NCI-H2171 (cell line): ENCODE measurements around the gene TMEM237.
"Not testable (repeated sequence)": the region's sequence is repeated elsewhere in the genome, so short reads cannot be mapped to it uniquely, and the experiment has no call there.

ENCODE experiments used
- DNase-seq: peaks from one replicate; lab custom pipeline; 2025; lab: John Stamatoyannopoulos, UW

TMEM237 gene

DNA sequence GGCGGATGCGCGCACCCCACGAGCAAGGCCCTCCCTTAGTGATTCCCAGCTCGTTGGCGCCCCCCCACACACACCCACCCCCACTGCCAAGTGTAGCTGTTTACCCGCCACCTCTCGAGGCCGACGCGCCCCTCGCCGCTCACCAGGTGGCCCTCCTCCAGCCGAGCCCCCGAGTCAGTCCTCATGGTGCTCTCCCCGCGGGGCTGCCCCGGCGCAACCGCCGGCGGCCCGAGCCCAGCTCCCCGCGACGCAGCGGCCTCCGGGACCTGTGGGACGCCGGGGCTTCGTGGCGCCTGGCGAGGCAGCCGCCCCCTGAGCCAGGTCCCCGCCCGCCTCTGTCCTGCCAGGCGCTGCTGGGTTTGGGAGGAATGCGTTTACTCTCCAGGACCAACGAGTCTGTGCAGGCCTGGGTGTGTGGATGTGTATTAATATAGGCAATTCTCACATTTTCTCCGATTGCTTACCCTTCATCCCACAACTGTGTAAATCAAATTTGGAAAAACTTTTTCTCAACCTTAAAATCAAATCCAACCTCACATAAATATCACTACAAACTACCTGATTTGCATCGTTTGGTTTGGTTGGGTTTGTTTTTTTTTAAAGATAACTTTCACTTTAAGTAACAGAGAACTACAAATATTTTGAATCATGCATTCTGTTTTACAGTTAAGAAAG is at the start of gene TMEM237:
TSS of gene TMEM237 (minus strand) at position 288 of the 675 bp plus-strand sequence. CDS start at position 185, 103 bp downstream.
- peak; percentile 64 for DNase-seq

DNA sequence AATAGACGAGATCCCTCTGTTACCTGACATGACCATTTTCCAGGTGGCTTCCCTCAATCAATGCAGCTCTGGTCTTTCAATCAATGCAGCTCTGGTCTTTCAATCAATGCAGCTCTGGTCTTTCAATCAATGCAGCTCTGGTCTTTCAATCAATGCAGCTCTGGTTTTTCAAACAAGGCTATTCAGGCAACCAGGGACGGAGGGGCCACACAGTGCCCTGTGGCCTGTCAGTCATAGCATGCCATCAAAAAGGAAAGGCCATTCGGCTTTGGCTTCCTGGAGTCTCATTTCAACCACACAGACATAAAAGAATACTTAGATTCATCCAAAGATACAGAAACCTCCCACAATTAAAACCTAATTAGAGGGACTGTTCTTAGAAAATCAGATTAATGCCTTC is 41.9 kb upstream of the TMEM237 start:
- DNase-seq, result no peak

DNA sequence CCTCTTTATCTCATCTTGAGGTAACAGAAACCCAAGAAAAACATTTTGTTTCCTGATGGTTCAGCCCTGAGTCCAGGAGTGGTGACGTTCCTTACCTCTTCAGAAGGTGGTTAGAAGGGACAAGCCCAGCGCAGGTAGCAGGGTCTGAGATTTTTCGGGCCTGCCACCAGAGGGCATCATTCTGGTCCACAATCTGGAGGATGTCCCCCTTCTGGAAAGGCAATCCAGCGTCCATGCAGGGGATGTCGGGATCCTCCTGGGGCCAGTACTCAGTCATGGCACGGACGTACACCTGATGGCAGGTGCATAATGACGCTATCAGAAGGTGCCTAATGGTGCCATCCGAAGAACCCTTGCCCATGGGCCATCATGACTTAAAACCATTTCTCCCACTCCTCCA is 37.4 kb upstream of the TMEM237 start:
- DNase-seq, result no peak

DNA sequence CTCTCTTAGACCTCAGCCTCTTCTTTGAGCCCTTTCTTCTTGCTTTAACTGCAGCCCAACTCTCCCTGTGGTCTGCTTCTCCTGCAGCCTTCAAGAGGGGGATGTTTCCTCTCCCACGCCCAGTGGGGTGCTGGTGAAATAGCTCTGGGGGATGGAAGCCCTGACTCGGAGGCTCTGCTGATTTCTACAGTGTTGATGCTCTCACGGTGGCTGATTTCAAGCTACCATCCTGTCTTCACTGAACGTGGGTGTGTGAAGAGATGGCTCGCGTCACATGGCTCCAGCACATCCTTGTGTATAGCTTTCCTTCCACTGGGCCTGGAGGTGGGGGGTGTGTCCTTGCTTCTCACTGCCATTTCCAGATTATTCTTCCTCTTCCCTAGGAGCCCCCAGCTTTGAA is 35.1 kb upstream of the TMEM237 start:
- DNase-seq, result no peak

GRCh38 chr2:201675454-201675853 is 32.2 kb upstream of the TMEM237 start:
- DNase-seq, result no peak

- no peak for DNase-seq
These were observed 31.5 kb upstream of the TMEM237 start for GRCh38 chr2:201674794-201675193.

- DNase-seq, result no peak
These were observed 31.0 kb upstream of the TMEM237 start for GRCh38 chr2:201674298-201674697.

- no peak for DNase-seq
These were observed 30.2 kb upstream of the TMEM237 start for GRCh38 chr2:201673546-201673945.

GRCh38 chr2:201671205-201671604 is 27.9 kb upstream of the TMEM237 start:
- DNase-seq, result not testable (repeated sequence)

DNA sequence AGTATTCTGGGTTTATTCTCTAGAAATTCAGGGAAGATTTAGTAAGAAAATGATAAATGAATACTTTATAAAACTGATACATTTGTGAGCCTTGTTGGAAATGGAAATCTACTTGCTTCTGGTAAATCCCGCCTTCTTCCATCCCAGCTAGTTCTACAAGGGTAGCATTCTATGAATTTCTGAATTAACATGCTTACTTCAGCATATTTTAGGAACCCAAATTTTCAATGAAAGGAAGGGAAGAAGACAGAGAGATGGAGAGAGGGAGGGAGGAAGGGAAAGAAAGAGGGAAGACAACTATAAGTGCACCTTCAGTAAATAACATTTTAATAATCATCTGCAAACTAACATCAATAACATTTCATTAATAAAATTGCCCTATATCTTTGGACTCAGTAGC is 26.6 kb upstream of the TMEM237 start:
- DNase-seq, result no peak

DNA sequence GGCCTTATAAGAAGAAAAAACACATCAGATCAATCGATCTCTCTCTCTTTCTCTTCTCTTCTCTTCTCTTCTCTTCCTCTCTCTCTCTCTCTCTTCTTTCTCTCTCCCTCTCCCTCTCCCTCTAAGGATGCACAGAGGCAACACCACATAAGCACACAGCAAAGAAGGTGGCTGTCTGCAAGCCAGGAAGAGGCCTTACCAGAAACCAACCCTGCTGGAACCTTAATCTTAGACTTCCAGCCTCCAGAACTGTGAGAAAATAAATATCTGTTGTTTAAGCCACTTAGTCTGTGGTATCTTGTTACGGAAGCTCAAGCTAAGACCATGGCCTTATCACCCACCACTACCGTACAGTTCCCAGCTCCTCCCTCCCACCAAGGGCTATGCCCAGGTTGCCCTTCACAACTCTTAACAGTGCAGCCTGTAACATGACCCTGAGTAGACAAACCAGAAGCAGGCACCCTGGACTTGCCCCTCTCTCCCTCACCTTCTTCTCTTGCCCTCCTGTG is 25.2 kb upstream of the TMEM237 start:
- DNase-seq, result no peak

DNA sequence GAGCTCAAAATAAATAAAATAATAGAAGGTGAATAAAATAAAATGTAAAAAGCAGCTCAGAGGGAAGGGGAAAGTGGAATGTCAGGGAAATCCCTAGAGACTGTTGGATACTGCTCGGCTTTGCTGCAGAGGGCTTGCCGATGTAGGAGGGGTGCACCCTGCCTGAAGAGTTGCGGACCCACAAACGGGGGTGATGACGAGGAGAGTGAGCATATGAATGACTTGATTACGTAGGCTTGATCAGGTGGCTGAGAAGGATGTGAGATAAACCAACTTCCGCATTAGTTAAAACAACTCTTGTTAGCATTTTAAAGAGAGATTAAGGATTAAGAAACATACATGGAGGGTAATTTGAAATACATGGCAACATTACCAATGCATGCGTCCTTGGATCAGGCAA is 21.0 kb upstream of the TMEM237 start:
- no peak for DNase-seq

- DNase-seq, result no peak
These were observed 18.1 kb upstream of the TMEM237 start for GRCh38 chr2:201661366-201661765.

GRCh38 chr2:201660293-201660895 is 17.1 kb upstream of the TMEM237 start:
- no peak for DNase-seq

GRCh38 chr2:201656740-201657139 is 13.4 kb upstream of the TMEM237 start:
- DNase-seq, result no peak

- DNase-seq, result no peak
These were observed 12.8 kb upstream of the TMEM237 start for GRCh38 chr2:201656102-201656501.

GRCh38 chr2:201654616-201655384 is 11.5 kb upstream of the TMEM237 start:
- DNase-seq, result no peak

- DNase-seq, result no peak
These were observed 9.9 kb upstream of the TMEM237 start for GRCh38 chr2:201653221-201653620.

GRCh38 chr2:201649442-201649841 is 6.1 kb upstream of the TMEM237 start:
- no peak for DNase-seq

DNA sequence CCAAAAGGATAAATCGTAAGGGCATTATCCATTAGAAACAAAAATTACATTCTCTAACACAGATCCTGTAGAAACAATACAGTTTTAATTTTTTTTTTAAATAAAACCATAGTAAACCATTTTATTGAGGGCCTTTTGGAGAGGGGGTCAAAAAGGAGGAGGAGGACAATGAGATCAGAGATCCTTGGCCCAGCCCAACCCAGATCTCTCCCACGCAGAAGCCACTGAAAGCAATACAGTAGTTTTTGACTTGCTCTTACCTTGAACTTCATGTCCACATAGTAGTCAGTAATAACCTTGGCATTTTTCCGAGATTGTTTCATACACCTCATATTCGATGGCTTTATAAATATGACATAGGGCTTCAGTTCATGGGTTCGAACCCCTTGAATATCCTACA is 4.1 kb upstream of the TMEM237 start:
- DNase-seq, result no peak

DNA sequence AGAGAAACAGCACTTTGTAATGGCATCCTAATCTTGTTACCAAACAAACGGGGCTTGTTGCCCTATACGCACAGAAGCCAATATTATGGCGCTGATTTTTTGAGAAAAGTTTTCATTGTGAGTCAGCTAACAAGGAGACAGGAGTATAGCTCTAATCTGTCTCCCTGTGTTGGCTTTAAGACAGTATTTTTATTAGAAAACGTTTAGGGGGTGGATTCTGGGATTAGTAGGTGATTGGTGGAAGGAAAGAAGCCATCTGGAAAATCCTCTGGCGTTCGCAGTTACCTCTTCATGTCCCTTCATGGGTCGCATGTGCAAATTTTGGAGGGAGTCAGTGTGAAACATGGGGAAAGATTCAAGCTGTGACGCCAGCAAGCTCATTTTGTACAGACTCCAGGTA is 698 bp upstream of the TMEM237 start:
- DNase-seq, result no peak

- DNase-seq, result peak; percentile 80
These were observed 606 bp downstream of the TMEM237 start for GRCh38 chr2:201642579-201643215.
